GM21528 (cell line): ENCODE data around the gene NPLOC4.

ENCODE experiments used
- ATAC-seq: cut with Tn5 transposase; IDR thresholded peaks from one replicate; pipeline ENCODE4 v1.9.1; 2021; ENCODE audit warnings: mild to moderate bottlenecking, moderate library complexity; ENCODE audit not compliant: unreplicated experiment, low FRiP score

Gene NPLOC4

DNA sequence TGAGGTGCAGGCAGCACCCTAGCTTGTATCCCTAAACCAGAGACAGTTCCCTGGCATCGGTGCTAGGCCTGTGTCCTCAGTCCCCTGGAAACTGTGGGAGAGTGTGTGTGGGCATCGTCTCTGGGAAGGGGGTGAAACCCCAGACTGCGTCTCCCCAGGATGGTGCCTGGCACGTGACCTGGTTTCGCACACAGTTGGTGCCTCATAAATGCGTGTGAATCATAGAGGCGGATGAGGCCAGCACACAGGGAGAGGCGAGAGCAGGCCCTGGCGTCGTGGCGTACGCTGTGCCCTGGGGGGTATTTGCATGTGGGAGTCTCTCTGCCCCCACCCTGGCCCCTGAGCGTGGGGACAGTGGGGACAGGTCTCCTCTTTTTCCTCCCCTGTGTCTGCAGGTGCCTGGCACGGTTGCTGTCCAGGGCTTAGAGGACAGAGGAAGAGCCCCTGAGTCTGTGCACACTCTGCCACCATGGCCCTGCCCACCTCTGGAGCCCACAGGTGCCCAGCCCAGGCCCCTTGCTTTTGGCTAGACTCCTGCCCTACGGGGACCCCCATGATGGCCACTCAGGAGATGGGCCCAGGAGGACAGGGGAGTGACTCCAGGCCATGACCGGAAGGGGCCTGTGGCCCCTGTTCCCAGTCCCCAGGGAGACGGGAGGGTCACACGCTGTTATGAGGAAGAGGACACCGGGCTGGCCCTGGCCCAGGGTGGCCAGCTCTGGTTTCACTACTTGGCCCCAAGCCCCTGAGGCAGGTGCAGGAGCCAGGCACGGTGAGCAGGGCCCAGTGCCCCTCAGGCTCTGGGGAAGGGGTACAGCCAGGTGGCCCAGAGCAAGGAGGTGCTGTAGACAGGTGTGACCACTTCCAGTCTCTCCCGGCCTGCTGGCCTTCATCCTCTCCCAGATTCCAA is 110.0 kb downstream of the NPLOC4 start:
- no peak for ATAC-seq

DNA sequence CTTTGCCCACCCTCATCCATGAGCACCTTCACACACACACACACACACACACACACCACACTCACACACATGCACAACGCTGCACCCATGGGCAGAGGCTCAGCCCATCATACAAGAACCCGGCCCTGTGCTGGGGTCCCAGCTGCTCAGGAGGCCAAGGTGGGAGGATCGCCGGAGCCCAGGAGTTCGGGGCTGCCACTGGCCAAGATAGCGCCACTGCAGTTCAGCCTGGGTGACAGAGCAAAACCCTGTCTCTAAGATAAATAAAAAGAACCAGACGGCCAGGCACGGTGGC is 112.1 kb downstream of the NPLOC4 start:
- ATAC-seq: no peak

DNA sequence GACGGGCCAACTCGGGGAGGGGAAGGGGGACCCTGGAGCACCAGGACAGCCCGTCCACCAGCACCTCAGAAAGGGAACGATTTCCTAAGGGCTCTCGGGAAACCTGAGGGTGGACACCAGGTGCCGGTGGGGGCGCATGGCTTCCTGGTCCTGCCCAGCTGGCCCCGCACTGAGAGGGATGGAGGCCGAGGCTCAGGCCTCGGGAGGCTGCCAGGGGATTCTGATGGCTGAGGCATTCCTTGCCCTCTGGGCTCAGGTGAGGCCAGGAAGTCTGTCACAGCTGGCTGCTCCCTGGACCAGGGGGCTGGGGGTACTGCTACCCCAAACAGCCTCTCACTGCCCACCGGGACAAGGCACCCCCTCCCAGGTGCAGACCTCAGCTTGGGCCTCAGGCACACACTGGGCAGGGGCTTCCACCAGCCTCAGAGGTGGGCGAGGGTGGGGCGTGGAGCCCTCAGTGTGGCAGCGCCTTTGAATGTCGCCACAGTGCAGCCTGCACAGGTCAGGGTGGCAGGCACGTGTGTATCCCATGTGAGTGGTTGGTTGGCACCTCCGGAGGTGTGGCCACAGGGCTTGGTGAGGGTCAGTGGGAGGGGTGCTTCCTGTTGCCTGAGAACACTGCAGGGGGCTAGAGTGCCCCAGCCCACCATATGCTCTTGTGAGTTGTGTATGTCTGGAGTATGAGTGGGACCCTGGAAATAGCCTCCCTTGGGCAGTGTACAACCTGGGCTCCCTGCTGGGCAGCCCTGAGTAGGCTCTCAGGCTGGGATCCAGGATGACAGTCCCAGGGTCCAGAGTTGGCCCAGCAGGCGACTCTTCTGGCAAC is 112.7 kb downstream of the NPLOC4 start:
- no peak for ATAC-seq

DNA sequence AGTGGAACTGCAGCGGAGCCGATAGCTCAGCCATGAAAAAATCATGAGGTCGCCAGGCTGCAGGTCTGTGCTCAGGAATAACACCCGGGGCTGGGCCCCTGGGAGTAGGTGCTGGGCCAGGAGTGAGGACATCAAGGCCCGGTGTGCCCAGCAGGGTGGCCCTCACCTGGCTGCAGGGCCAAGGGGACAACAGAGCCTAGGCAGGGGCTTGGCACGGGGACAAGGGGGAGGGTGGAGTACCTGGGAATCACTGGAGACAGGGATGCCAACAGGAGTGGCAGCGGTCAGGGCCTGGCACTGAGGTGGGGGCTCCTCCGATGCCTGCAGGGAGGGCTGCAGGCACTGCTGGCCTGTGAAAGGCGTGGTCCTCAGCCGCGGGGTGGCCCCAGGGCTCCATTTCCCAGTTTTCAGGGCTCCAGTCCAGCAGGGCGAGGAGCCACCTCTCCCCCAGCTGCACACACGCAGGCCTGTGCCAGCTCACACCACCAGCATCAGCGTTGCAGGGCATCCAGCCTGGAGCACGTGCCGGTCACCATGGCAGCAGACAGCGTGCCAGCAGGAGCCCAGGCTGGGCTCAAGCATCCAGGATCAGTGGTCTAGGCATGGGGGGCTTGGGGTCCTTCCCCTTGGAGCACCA is 113.4 kb downstream of the NPLOC4 start:
- no peak for ATAC-seq

DNA sequence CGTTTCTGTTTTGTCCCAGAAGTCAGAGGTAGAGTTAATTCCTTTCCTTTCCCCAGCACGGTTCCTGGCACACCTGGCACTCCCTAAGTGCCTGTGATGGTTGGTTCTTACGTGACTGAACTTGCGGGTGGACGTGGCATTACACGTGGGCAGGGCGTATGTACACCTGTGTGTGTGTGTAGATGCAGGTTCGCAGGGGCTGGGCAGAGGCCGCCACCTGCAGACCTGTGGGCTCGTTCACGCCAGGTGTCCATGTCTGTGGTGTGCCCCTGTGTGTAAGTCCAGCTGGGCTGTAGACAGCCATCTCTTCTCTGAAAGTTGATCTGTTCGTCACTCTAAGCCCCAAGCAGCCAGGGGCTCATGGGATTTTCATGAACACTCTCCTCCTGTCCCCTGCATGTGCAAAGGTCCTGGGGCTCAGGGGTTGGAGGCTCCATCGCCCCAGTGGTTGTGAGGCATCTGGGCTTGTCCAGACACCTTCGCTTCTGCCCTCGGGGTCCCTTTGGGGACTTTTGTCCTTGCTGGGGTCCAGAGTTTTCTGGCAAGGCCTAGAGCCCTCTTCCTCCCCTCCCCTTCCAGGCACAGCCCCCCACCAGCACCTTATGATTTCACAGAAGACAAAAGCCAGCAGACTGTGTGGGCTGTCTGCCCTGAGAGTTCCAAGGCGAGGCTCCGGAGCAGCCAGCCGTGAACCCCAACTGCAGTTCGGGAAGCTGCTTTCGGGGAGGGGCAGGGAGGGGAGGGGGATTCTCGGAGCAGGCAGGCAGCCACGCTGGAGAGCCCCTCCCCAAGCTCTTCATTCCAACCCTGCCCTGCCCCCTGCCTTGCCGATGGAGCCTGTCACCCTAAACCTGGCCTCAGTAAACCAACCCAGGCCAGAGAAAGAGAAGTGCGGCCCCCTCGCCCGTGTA is 114.2 kb downstream of the NPLOC4 start:
- ATAC-seq: no peak

DNA sequence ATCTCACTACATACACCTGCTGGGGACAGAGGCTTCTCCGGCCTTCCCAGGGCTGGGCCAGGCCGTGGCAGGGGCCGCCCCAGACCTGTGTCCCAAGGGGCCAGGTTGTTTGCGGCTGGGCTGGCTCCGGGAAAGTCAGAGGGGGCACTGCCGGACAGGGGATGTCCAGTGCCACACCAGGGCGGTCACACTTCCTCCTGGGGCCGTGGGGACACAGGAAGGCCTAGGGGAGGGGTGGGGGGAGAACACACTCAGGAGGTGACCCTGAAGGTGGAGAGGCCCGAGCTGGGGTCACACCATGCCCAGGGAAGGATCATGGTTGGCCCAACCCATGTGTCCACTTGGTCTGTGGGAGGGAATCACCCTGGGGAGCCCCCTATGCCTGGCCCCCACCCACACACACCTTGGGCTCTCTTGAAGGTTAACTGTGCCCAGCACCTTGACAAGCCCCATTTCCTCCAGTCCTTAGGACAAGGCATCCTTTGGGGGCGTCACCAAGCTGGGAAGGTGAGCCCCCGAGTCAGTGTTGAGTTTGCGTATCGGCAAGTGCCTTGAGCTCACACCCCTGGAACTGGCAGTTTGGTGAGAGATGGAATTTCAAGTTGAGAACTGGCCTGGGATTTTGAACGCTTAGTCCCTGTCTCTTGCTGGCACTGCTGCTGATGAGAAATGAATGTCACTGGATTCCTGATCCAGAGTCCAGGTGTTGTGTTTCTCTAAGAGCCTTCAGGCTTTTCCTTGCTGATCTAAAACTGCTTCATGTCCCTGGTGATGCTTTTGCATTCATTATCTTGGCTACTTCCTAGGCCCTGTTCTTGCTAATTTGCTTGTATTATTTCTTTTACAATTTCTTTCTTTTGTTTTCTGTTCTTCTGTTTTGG is 116.7 kb downstream of the NPLOC4 start:
- ATAC-seq: no peak

DNA sequence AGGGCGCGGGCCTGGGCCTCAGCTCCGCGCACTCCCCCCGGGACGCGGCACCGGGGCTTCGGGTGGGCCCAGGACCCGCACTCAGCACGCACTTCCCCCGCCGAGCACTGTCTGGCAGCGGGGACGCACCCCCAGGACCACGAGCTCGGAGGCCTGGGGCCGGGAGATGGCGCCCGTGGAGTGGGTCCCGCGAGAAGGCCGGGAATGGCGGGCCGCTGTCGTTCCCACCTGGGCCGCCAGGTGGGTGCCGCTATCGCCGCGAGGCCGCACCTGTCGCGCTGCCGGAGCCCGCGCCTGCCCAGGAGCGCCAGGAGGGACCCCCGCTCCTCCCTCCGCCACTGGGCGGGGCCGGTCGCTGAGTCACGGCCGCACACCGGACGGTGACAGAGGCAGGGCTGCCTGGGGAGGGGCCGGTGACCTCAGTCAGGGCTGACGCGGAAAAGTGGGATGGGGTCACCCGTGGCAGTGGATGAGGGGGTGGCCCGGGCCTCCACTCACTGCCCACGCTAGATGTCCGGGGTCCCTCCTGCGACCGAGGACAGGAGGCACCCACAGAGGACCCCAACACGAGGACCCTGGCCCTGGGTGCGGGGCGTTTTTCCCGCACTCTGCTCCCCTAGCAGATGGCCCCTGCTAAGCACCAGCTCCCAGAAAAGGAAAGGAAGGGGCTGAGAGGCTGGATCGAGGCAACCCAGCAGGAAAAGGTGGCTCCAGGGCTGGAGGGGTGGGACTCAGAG is 117.5 kb downstream of the NPLOC4 start:
- ATAC-seq: no peak

DNA sequence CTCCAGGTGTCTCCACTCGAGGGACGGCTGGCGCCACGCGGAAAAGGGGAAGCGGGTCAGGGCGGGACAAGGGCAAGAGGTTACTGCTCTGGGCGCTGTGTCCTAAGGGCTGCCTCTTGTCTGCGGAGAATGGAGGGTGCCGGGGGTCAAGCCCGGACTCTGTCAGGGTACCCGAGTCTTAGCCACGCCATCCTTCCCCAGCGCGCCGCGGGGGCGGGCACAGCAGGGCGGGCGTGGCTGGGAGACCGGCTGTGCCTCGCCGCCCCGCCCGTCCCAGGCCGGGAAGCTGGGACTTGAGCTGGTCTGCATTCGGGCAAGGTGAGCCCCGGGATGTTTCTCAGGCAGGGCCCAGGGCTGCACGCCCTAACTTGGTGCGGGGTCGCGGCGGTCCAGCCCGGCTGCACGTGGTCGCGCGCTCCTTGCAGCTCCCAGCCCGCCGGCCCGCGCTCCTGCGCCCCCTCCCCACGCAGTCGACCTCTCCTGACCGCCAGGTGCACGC is 118.1 kb downstream of the NPLOC4 start:
- no peak for ATAC-seq

DNA sequence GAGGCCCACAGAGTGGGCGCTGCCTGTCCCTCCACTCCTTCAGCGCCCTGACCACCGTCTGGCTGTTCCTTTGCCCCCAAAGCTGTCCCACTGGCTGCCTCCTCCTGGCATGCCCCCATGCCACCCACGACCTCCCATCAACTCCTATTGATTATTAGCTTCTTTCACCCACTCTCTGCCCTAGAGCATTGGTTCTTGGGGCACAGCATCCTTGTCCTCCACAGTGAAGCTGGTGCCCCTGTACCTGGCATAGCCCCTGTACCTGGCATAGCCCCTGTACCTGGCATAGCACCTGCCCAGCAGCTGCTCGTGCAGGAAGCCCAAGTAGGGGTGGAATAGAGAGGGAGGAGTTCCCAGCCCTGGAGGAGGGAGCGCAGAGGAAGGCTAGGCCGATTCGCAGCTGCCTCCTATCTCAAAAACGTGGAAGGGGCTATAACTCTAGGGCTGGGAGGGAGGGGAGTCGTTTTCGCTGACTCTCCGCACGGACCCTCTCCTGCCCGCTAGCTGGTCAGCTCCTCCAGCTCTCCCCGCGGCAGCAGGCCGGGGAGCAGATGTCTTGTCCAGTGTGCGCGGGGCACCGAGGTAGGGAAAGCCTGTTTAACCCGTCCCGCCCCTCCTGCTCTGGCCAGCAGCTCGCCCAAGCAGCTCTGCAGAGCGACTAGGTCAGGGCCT is 118.7 kb downstream of the NPLOC4 start:
- no peak for ATAC-seq

DNA sequence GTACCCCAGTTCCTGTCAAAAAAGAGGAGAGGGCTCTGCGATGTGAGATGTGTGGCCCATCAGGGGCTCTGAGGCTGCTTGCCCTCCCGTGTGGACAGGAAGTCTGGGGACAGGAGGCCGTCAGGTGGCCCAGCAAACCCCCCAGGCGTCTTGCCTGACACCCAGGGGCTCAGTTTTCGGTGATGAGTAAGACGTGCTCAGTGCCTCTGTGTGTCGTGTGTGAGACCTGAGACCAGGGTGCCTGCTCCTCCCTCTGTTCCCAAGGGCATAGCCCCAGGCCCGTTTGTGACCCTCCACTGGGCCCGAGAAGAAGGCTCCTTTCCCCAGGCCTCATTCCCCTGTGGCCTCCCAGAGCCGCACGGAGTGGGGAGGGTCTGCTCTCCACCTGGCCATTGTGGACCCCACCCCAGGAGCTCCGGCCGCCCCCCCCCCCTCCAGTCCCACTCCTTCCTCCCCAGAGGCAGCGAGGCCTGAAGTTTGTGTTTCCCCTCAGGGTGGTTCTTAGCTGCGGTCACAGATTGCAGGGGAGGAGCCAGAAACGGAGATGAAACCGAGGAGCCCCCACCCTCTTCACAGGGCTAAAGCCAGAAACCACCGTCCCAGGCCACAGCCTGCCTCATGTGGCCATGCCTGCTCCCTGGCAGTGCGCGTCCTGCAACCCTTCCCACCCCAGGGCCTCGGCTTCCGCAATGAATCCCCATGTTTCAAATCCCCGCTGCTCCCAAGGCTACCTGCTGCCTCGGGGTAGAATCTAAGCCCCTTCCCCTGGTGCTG is 119.4 kb downstream of the NPLOC4 start:
- ATAC-seq: no peak

DNA sequence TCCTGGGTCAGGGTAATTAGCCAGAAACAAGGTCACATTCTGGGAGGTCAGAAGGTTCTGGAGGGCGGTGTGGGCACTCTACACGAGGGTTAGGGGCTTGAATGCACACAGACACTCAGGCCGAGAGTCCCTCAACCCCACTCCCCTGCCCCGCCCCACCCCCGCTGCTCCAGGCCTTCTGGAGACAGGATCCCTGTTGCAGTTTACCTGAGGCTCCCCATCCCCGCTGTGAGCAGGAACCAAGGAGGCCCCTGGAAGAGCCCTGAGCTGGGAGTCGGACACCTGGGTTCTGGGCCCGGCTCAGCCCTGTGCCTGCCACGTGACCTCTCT is 119.9 kb downstream of the NPLOC4 start:
- no peak for ATAC-seq

DNA sequence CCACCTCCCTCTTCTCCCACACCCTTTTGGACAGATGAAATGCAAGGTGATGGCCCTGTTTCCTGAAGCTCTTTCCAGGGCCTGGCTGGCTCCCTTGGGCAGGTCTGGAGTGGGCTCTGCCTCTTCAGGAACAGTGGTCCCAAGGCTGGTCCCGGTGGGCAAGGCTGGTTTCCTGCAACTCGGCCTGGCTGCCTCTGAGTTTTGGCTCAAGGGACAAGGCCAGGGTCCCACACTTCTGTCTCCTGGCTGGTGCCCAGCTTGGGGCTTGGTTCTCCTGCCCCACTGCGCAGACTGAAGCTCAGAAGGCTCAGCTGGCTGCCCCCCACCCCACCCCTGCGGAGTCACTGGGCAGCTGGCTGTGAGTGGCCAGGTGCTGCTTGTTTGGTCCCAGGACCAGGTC is 120.5 kb downstream of the NPLOC4 start:
- no peak for ATAC-seq

DNA sequence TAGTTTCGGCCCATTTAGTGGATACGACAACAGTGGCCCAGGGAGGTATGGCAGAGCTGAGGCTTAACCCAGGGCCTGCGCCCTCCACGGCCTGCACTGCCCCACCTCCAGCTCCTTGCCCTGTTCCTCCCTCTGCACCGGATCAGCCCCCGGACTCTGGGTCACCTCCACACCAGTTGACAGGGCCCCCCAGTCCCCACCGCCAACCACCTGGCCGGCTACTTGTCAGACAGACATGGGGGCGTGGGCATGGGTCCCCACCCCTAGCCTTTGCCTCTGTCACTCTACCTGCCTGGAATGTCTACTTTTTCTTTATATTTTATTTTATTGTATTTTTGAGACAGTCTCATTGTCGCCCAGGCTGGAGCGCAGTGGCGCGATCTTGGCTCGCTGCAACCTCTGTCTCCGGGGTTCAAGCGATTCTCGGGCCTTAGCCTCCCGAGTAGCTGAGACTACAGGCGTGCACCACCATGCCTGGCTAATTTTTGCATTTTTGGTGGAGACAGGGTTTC is 121.3 kb downstream of the NPLOC4 start:
- ATAC-seq: no peak

DNA sequence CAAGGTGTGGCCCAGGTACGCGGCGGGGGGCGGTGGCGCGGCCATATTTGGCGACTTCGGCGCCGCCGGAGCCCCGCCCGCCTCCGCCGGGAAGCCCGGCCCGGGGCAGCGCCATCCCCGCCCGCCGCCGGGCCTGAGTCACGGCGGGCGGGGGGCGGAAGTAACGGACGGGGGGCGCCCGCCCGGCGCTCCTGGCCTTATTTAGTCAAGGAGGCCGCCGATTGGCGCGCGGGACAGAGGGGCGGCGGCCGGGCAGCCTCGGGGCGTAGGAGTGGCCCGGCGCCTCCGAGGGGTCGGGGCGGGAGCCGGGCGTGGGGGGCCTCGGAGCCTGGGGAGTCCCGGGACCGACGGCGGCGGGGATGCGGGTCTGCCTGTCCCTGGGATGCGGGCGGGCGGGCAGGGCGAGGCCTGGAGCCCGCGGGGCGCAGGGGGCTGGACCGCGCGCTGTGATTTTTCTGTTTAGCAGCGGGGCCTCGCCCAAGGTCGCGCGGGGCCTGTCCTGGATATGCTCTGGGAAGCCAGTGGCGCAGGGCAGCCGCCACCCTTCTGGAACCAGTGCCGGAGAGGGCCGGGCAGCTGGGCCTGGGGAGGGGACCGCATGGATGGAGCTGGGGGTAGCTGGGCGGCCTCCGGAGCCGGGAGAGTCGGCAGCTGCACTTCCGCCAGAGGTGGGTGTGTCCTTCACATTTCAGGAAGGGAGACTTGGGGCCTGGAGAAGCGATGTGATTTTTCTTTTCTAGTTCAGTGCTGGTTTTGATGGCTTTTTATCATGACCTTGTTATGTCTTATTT is 122.0 kb downstream of the NPLOC4 start:
- ATAC-seq: no peak

DNA sequence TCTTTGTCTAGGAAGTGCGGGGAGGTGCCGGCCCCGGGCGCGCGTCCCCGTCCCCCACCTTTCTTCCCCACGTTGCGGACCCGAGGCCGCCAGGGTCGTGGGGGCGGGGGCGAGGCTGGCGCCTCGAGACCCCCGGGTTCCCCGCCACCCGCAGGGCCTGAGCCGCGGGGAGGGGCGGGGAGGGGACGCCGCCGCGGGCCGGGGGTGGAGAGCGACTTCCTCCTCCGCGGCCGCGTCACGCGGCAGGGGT is 122.5 kb downstream of the NPLOC4 start:
- ATAC-seq: no peak

DNA sequence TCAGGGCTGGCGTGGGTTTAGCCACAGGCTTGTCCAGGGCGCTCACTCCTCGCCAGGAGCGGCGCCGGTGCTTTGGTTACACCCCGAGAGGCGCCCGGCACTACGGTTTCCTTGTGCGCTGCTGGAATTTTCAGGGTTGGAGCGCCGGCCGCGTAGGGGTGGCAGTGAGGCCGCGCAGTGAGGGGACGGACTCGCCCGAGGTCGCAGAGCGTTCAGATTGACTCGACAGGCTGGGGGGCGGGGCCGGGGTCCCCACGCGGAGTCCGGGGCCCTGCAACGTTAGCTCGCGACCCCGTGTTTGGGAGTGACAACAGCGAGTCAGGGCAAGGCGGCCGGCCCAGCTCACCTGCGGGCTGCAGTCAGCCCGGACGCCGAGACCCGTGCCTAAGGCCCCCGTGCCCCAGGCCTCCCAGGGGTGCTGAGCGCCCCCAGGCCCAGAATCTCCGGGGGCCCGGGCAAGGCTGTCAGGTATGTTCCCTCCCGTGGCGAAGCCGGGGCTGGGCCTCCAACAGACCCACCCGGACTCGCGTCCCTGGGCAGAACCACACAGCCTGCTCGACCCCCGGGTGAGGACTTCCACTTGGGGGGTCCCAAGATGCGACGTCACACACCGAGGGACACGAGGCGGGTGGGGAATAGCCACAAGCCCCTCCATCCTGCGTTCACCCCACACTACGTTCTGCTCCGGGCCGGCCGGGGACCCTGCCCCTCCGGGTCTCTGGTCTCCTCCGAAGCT is 123.0 kb downstream of the NPLOC4 start:
- ATAC-seq: no peak
